OCI-M1 (cell line): ENCODE measurements around the gene KRT81.

Source experiments
- DNase-seq: peaks from one replicate; lab custom pipeline; 2025; lab: John Stamatoyannopoulos, UW

KRT81 gene

DNA sequence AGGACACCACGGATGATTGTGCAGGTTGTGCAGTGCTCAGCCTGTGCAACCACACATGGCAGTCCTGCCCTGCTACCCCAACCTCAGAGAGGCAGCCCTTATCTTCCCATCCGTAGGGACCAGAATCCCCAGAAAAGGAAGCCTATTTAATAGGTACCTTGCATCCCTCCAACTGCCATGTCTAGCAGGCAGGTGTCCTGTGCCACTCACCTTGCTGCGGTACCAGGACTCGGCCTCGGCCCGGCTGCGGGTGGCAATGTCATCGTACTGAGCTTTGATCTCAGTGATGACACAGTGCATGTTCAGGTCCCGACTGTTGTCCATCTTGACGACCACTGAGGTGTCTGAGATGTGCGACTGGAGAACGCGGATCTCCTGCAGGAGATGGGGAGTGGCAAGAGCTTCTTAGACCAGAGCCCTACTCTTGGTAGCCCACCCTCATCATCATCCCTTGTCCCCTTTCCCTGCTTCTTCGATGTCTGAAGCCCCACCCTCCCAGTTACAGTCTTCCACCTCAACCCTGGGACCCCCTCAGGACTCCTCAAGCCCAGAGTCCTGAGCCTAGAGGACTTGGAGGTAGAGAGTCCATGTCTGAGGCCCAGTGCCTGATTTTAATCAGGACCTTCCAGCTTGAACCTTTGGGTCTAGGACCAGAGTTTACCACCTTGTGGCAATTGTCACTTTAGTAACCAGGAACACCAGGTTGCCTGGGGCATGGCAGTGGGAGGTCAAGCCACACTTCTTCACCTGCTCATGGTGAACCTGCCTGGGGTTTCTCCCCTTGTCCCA lies 37.7 kb downstream of the KRT81 start:
- no peak for DNase-seq

DNA sequence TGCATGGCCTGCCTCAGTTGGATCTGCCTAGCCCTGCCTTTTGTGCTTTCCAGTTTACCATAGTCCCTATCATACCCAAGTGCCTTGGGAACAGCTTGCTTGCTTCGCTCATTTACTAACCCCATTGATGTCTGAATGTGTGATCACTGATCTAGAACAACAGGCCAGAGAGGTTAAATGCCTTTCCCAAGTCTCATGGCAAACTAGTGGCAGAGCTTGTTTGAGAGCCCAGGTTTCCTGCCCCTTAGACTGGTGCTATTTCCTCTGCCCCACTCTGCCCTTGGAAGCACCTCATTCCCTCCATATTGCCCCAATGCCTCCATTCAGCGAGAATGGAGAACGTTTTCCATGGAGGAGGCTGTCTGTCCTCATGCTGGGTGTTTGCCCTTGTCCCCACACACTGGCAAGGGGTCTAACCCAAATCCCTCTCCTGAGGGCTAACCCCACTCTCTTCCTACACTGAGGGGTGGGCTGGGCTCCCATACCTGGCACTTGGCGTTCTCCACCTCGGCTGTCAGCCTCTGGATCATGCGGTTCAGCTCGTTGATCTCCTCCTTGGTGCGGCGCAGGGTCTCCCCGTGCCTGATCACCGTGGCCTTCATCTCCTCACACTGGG lies 38.5 kb downstream of the KRT81 start:
- DNase-seq: no peak

DNA sequence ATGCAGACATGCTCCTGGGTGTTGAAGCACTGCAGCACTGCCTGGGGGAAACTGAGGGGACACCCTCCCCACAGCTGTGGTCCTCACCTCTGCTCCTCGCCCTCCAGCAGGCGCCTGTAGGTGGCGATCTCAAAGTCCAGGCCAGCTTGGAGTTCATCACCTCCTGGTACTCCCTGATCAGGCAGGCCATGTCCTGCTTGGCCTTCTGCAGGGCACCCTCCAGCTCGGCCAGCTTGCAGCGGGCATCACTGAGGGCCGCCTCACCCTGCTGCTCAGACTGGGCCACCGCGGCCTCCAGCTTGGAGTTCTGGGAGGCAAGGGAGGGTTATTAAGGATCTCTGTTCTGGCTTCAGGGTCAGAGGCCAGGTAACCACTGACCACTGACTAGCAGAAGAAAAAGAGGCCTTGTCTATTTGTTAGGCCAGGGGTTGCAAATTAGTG lies 39.1 kb downstream of the KRT81 start:
- DNase-seq: peak; percentile 9

DNA sequence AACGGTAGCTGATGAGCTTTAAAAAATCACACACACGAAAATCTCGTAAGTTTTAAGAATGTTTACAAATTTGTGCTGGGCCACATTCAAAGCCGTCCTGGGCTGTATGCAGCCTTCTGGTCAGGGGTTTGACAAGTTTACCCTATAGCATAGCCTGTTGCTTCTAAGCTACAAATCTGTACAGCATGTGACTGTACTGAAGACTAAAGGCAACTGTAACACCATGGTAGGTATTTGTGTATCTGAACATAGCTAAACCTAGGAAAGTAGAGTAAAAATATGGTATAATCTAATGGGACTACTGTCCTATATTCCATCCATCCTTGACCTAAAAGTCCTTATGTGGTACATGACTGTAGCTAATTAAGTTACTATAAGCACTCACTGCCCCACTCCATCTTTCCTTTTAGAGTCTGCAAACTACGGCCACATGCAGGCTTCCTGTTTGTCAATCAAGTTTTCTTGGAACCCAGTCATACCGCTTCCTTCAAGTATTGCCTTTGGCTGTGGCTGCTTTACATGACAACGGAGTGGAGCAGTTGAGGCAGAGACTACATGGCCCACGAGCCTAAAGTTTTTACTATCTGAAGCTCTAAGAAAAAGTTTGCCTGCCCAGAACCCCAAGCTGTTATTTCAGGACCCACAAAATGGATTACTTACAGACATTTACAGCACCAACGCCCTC lies 39.8 kb downstream of the KRT81 start:
- peak; percentile 8 for DNase-seq

DNA sequence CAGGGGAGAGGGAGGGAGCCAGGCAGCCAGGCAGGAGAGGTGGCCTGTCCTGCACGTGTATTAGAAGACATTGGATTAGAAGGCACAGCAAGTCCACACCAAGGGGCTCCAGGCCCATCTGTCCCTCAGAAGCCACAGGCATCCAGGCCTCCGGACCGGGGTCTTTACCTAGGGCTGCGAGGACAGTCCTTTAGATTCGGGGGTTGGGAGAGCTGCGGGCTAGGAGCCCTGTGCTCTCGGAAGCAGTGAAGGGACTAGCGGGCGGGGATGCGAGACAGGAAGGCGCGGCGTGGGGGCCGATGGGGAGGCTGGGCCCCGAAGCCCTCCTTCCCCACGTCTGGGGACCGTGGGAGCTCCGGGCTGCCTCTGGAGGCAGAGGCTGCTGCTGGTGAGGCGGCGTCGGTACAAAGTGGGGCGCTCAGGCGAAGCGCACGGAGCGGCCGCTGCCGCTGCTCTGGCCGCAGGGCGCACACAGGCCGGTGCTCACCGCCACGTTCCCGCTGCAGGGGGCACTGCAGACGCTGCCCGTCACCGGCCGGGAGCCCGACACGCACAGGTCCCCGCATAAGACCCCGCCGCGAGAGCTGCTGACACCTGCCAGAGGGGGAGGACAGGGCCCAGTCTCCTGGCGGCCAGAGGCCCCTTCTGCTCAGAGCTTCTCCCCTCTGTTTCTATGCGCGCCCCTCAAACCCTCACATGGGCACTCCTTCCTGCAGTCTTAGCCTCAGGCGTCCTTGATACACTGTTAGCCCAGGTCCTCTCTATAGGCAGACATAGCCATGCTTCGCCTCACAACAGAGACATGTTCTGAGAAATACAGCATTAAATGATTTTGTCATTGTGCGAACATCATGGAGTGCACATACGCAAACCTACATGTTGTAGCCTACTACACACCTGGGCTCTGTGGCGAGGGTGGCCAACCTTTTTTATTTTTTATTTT lies 41.0 kb downstream of the KRT81 start:
- no peak for DNase-seq

DNA sequence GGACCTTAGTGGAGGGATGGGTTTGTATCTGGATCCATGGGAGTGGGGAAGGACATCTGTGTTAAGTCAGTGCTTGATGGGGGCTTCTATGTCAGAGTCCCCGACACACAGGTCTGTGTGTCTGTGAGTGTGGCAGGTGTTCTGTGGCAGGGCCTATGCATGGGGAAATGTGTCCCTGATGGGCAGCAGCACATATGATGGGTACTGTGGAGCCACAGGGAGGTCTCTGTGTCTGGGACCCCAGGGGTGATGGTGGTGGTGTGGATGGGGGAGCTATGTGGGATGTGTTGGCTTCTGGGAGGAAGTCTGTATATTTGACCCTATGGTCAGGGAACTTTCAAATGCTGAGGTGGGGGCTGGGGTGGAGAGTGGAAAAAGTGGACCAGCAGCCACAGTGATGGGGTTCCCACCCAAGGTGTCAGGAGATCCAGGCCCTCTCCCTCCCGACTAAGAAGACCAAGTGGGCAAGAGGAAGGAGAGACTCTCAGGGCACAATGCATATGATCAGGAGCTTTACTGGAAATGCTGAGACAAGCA lies 41.8 kb downstream of the KRT81 start:
- DNase-seq: no peak

DNA sequence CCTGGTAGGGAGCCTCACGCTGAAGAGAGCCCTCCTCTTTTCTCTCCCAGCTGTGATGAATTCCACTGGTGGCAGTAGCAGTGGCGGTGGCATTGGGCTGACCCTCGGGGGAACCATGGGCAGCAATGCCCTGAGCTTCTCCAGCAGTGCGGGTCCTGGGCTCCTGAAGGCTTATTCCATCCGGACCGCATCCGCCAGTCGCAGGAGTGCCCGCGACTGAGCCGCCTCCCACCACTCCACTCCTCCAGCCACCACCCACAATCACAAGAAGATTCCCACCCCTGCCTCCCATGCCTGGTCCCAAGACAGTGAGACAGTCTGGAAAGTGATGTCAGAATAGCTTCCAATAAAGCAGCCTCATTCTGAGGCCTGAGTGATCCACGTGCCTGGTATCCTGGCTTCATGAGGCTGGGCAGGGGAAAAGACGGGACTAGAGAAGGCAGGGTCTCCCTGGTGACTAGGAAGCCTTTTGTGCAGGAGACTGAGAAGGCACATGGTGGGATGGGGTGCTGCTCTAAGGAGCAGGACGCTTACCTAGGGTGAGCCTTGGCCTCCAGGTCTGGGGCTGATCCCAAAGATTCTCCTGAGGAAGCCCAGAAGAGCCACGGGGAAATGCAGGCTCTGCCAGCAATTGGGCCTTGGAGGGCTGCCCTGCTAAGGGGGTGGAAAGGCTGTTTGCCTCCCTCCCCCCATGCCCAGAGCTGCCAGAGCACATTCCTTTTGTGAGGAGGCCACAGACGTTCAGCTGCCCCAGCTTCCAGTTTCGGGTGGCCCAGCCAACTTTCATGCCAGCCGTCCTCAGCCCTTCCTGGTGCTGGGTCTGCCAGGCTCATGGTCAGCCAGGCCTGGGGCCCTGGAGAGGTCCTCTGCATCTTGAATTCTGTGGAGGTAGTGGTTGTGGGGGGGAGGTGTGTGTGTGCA lies 42.5 kb downstream of the KRT81 start:
- DNase-seq: no peak

DNA sequence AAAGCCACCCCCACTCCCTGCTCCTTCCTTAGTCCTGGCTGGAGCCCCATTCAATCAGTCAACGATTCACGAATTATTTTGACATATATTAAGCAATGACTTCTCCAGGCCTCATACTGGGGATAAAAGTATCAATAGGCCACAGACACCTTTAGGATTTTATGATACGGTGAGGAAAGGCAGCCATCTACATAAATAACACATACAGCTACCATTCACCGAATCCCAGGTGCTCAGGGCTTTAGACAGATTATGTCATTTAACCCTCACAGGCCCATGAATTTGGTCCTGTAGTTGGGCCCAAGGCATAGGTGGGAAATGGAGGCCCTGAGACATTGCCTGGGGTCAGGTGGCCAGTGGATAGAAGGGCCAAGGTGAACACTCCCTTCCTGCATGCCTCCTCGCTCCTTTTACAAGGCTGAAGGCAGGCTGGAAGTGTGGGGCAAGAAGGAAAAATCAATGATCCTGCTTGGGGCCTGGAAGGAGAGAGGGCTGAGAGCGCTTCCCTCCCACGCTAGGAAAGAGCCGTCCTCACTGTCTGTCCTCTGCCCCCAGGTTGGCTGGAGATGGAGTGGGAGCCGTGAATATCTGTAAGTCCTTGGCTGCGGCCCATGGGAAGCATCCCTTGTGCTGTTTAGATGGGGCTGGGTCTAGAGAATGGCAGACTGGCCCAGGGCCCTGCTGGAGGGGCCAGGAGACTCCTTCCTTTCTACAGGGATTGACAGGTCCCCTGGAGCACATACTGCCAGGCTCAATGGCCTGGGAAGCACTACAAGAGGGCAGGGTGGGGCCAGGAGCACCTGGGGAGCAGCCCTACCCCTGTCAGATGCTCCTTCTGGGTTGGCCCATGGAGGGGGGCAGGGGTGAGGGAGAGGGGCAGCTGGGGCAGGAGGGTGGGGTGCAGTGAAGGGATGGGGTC lies 43.5 kb downstream of the KRT81 start:
- no peak for DNase-seq

DNA sequence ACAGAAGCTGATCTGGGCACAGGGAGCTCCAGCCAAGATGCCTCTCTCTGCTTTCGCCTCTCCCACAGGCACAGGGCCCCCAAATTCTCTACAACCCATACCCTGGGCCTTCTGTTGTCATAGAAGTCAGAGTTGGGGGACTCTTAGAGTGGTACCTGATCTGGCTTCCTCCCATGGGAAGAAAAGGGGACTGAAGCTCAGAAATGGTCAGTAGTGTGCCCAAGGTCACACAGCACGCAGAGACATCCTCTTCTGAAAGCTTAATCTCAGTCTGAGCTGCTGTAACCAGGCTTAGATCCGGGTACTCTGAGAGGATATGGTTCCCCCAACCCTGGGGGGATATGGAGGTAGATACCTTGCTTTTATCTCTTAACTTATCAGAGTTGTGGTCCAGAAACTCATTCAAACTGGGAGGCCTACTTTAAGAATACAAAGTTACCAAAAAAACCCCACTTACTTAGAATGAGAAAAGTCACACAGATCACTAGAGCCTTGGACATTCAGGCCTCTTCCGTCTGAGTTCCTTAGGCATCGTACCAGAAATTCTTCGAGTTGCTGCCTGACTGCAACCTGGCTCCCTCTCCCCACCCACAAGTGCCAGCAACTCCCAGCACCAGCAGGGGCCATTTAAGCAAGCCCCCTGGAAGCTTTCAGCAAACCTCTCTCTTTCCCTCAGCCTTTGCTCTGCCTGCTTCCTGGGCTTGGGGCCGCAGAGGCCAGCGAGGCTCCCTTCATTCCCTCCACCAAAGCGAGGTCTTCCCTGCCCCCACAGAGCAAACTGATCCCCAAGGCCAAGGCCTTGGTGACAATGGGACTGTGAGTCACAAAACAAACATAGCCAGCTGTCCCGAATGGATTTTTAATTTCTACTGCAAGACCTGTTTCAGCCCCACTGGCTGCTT lies 44.4 kb downstream of the KRT81 start:
- DNase-seq: no peak

DNA sequence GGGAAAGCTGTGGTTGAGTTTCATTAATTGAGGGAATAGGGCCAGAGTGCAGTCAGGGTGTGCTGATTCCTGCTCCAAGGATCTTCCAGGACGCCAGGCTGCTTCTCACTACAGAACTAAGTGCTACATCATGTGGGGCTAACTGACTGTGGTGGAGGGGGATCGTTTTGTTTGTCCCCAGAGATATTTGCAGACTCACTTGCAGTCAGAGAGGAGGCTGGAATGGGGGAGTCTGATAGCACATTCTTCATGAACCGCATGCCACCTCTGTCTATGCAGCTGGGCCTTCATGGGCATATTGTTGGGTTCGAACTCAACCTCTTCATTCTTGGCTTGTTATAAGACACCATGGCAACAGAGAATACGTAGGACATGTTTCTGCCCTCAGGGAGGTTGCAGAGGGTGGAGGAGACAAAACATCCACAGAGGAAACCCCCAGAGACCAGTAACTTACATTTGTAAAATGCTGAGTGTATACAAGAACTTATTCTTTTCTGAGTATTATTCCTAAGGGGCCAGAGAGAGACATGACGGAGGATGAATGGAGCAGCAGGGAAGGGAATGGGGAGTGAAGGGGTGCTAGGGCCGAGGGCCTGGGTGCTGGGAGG lies 45.3 kb downstream of the KRT81 start:
- no peak for DNase-seq

DNA sequence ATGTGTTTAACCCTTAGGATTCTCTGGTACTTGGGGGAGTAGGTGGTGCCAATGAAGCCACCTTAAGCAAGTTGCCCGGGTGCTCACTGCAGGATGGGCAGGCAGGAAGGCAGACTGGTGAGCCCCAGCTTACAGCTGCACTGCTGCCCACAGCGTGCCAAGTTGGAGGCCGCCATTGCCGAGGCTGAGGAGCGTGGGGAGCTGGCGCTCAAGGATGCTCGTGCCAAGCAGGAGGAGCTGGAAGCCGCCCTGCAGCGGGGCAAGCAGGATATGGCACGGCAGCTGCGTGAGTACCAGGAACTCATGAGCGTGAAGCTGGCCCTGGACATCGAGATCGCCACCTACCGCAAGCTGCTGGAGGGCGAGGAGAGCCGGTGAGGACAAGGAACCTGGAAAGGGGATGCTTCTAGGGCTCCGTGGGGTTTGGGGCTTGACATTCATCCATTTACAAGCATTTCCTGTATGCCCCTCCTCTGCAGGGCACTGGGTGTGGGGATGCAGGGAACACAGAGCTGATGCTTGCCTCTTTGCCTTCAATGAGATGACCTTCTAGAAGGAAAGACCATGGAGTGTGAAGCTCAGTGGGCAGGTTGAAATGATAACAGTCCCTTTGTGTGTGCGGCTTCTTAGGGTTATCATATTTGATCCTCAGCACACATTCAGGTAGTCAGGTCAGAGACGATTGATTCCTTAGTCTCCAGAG lies 45.9 kb downstream of the KRT81 start:
- no peak for DNase-seq

DNA sequence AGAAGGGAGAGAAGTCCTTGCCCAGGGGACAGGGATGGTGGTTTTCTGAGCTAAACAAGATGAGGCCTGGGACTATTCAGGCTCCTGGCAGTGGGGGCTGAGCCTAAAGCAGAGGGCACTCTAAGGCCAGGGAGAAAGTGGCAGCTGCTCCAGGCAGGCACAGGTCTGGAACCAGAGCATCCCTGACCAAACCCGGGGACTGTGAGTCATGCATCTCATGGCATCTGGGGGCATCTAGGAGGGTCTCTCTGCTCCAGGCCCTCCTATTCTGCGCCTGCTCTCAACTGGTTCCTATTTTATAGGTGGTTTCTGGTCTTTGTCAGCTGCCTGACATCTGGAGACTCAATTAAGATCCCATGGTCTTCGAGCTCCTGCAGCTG lies 46.7 kb downstream of the KRT81 start:
- DNase-seq: no peak

DNA sequence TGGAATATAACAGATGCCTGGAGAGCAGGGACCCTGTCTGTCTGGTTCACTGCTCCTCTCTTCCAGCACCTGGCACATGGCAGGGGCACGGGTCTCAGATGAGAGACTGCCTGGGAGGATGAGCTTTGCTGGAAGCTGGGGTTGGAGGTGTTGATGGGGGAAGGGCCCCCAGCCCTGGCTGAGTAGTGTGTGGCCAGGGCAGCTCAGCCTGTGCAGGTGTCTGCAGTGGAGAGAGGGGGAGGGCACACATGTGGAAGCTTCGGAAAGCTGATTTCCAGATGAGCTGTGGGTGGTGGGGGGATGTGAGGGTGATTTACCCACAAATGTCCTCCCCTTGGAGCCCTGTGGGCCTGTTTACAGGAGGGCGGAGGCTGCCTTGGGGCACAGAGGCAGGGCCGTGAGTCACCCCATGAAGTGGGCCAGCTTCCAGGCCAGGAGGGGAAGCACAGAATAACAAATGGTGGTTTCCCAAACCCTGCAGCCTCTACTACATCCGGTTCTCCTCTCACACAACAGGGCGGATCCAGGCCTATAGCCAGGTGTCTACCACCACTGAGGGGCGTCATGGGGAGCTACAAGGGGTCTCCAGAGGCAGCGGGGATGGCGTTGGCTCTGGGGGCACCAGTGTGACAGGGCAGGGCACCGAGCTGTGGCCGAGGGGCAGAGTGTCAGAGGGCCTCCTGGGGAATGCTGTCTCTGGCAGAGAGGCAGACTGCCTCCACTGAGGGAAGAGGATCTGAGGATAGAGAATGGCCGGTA lies 47.3 kb downstream of the KRT81 start:
- peak; percentile 4 for DNase-seq

DNA sequence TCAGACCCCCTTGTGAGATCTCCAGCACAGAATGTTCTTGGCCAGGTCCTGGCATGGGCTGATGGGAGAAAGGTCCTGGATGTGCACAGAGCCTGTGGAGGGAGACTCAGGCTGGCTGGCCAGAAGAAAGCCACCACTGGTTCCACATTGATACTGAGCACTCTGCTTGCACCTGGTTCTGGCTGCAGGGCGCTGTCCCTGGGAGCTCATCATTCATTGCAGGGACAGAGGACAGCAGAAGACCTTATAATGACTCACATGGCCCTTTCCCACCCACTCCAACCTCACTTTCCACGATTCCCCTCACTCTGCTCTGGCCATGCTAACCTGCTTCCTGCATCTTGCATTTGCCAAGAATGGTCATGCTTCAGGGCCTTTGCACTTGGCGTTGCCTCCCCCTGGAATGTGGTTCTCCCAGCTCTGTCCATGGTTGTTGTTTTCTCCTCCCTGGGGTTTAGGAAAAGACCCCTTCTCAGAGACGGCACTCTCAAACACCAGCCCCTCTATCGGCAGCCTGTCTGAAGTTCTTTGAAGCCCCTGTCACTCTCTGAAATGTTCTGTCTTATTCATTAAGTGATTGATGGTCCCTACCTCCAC lies 48.0 kb downstream of the KRT81 start:
- no peak for DNase-seq

DNA sequence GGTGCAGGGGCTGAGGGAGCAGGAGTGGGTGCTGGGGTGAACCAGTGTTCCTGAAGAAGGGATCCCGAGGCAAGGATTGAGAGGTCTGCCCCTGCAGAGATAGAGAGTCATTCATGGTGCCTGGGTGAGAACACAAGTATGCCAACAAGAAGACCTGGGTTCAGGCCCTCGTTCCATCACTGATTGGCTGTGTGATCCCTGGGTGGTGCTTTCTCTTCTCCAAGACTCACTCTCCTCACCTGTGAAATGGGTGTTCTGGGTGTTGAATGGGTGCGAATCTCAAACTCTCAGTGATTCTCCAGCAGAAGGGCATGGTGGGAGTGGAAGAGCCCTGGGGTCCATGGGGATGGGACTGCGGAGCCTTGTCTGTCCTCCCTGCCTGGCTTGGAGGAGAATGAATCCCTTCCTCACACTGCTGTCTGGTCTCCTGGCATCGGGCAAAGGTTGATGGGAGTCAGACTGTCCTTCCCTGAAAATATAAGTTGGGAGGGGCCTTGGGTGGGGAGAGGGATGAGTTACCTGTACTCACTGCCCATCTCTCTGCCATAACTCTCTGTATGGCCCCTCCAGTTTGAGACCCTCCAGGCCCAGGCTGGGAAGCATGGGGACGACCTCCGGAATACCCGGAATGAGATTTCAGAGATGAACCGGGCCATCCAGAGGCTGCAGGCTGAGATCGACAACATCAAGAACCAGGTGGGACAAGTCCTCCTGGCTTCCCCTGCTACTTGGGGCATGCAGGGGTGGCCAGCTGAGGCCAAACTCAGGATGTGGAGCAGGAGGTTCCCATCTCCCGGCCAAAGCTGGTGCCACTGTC lies 48.7 kb downstream of the KRT81 start:
- no peak for DNase-seq
